ENCODE data around the gene OSBPL7.

DNA sequence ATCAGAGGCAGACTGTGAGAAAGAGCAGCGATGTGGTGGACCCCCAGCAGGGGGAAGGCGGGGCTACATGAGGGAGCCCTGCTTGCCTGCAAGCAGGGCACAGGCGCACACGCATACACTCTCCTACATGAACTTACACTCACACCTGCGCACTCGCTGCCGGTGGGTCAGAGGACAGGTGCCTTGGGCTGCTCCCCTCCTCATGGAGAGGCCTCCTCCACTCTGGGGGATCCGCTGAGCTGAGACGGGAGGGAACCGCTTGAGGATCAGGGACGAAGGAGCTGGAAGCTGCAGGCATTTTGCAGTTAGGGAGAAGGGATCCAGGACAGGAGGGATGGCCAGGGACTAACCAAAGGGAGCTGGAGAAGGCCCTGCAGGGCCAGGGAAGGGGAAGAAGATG, 14.2 kb downstream of the OSBPL7 start:
- TF ChIP-seq, protein P1, sequence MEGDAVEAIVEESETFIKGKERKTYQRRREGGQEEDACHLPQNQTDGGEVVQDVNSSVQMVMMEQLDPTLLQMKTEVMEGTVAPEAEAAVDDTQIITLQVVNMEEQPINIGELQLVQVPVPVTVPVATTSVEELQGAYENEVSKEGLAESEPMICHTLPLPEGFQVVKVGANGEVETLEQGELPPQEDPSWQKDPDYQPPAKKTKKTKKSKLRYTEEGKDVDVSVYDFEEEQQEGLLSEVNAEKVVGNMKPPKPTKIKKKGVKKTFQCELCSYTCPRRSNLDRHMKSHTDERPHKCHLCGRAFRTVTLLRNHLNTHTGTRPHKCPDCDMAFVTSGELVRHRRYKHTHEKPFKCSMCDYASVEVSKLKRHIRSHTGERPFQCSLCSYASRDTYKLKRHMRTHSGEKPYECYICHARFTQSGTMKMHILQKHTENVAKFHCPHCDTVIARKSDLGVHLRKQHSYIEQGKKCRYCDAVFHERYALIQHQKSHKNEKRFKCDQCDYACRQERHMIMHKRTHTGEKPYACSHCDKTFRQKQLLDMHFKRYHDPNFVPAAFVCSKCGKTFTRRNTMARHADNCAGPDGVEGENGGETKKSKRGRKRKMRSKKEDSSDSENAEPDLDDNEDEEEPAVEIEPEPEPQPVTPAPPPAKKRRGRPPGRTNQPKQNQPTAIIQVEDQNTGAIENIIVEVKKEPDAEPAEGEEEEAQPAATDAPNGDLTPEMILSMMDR (IDR thresholded peaks at IDR 0.05), result no peak
- TF ChIP-seq EZH2 (IDR thresholded peaks at IDR 0.05; ENCODE audit: borderline replicate concordance, insufficient read depth, low read depth, low read length, poor library complexity, severe bottlenecking), result no peak
